ENCODE data around the gene WNT8B. TPM values are rescaled to one million over a fixed set of nuclear protein-coding genes. Genes with fewer than 3 reads are reported as not detected.

Gene WNT8B
- total and polyA plus RNA-seq, 9 of the 15 experiments (the other 6 are each of a cell fraction or from before 2014, with no cell fraction given), result not detected

DNA sequence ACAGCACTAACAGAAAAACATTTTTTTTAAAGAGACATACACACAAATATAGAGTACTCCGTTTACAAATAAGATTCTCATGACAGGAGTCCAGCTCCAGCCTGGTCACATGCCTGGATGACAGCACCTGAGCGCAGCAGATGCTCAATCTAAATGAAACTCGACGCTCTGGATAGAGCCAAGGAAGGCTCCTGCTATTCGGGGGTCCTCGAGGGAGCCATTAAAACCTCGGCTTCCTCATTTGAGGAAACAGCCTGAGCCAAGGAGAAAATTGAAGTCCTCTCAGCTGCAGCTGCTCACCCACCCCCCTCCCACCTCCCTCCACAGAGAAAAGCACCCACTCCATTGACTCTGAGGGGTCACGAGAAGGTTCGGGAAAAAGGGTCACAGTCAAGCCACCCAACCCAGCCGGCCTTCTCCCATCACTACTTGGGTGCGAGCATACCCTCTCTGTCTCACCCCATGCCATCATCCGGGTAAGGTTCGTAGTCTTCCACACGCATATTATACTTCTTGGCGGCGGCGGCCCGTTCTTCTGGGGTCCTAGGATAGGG lies 66.2 kb downstream of the WNT8B start:
- H3K27me3 ChIP-seq (ENCODE audit: control insufficient read depth in 2 of 2, insufficient read depth in 2 of 2, low read length in 2 of 2), result no peaks in the 10 kb centered on the region
- FAIRE-seq, result no peak
- ATAC-seq, result peak; percentile 55
- H3K27ac ChIP-seq (ENCODE audit: extremely low read depth, low read depth, low read length), result peak overlapping the region; percentile 82
- H3K9me1 ChIP-seq (ENCODE audit: control insufficient read depth, insufficient read depth, low read length), result no peaks in the 10 kb centered on the region
- peak overlapping the region; percentile 86 to 92 for H3K9ac ChIP-seq (ENCODE audit: insufficient read depth in 1 of 2, low read depth in 2 of 2, low read length in 2 of 2)
- peaks cover 24% of the 10 kb centered on the region for H3K79me2 ChIP-seq (ENCODE audit: control insufficient read depth, insufficient read depth, low read length)
- H3K4me3 ChIP-seq, result peak overlapping the region; percentile 82
- H3K4me1 ChIP-seq (replicated peaks in 1 of 2; ENCODE audit: control insufficient read depth in 2 of 2, insufficient read depth in 2 of 2, low read length in 2 of 2), result peaks cover 0 to 14% of the 10 kb centered on the region in 2 experiments; a peak in 3 of 5 replicates
- CTCF ChIA-PET (ENCODE audit: low intra/inter-chr PET ratio), result no interaction called here
- H2AFZ ChIP-seq (ENCODE audit: low read depth, low read length), result peak overlapping the region; percentile 92
- intact Hi-C loops (cut with micrococcal nuclease) (no loop called here), in situ Hi-C loops (cut with MboI) (no loop called here)
- H3K4me2 ChIP-seq (ENCODE audit: insufficient read depth, low read length), result peak overlapping the region; percentile 82
- no peaks in the 10 kb centered on the region; the same call in 1 of the 2 replicates for H3K9me3 ChIP-seq (replicated peaks; ENCODE audit: control insufficient read depth, insufficient read depth, low read depth, low read length)
- BruUV-seq (replicated peaks), result no TSS peak
- no peaks in the 10 kb centered on the region for H4K20me1 ChIP-seq (replicated peaks; ENCODE audit: control insufficient read depth, insufficient read depth, low read length)
- peaks cover 44% of the 10 kb centered on the region for H3K36me3 ChIP-seq (ENCODE audit: control insufficient read depth, insufficient read depth, low read length)
- POLR2A ChIA-PET, result no interaction called here
- WGBS (ENCODE audit: insufficient coverage, low coverage, missing lambda C conversion rate), result under 1% methylated on average over 18 of the region's 18 CpGs
- DNase-seq (ENCODE audit: extremely low read depth in 1 of 4, low spot score in 3 of 4), result peak in 3 of 4 experiments; percentile 11 to 19 (median 16)
- TF ChIP-seq PRMT5 (CRISPR knock-in tag; IDR thresholded peaks at IDR 0.05), result no peak
- no peak for TF ChIP-seq POLR3G (IDR thresholded peaks at IDR 0.05; ENCODE audit: extremely low read depth, insufficient read length, insufficient replicate concordance)
- TF ChIP-seq SNIP1 (IDR thresholded peaks at IDR 0.05; ENCODE audit: low read depth), result no peak
- no peak for TF ChIP-seq ZNF311 (CRISPR knock-in tag; IDR thresholded peaks at IDR 0.05)
- TF ChIP-seq ZNF444 (CRISPR knock-in tag; IDR thresholded peaks at IDR 0.05), result no peak
- TF ChIP-seq, protein P1, sequence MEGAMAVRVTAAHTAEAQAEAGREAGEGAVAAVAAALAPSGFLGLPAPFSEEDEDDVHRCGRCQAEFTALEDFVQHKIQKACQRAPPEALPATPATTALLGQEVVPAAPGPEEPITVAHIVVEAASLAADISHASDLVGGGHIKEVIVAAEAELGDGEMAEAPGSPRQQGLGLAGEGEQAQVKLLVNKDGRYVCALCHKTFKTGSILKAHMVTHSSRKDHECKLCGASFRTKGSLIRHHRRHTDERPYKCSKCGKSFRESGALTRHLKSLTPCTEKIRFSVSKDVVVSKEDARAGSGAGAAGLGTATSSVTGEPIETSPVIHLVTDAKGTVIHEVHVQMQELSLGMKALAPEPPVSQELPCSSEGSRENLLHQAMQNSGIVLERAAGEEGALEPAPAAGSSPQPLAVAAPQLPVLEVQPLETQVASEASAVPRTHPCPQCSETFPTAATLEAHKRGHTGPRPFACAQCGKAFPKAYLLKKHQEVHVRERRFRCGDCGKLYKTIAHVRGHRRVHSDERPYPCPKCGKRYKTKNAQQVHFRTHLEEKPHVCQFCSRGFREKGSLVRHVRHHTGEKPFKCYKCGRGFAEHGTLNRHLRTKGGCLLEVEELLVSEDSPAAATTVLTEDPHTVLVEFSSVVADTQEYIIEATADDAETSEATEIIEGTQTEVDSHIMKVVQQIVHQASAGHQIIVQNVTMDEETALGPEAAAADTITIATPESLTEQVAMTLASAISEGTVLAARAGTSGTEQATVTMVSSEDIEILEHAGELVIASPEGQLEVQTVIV (CRISPR knock-in tag; IDR thresholded peaks at IDR 0.05; ENCODE audit: borderline replicate concordance), result no peak
- TF ChIP-seq, protein P2, sequence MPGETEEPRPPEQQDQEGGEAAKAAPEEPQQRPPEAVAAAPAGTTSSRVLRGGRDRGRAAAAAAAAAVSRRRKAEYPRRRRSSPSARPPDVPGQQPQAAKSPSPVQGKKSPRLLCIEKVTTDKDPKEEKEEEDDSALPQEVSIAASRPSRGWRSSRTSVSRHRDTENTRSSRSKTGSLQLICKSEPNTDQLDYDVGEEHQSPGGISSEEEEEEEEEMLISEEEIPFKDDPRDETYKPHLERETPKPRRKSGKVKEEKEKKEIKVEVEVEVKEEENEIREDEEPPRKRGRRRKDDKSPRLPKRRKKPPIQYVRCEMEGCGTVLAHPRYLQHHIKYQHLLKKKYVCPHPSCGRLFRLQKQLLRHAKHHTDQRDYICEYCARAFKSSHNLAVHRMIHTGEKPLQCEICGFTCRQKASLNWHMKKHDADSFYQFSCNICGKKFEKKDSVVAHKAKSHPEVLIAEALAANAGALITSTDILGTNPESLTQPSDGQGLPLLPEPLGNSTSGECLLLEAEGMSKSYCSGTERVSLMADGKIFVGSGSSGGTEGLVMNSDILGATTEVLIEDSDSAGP (CRISPR knock-in tag; IDR thresholded peaks at IDR 0.05), result 0 out of 2 replicates have a peak, but pooled peaks have one; percentile 44
- no peak for TF ChIP-seq MYC (IDR thresholded peaks at IDR 0.05; ENCODE audit: low read depth, low read length)
- TF ChIP-seq MYC (CRISPR knock-in tag; IDR thresholded peaks at IDR 0.05; ENCODE audit: borderline replicate concordance, low read depth), result no peak
- peak; percentile 38; the same call in 1 of the 2 replicates for TF ChIP-seq ARID4B (CRISPR knock-in tag; IDR thresholded peaks at IDR 0.05)
